Esophagus muscularis mucosa (tissue), 4 donors: ENCODE results near the gene ANGPTL4. TPM values are rescaled to one million over a fixed set of nuclear protein-coding genes. Genes with fewer than 3 reads are reported as not detected.

Experiments used
- DNase-seq: peaks from one replicate; pipeline ENCODE4 v3.0.0-alpha.2; 2017; ENCODE audit errors: extremely low spot score
- H3K27ac ChIP-seq, 4 donors: fragments of 200-600 bp; sonication (generic); replicated peaks in 1 of 4; 1 replicate in 3 of 4; 2 replicates in 1 of 4; pipeline ENCODE4 v1.5.1; 2016 to 2019; ENCODE audit warnings: mild to moderate bottlenecking in 1 of 4
- H3K27me3 ChIP-seq, 4 donors: fragments of 200-600 bp; sonication (generic); one replicate each; pipeline versions ENCODE4 v1.5.1 to v1.6.0; 2016 to 2019
- H3K36me3 ChIP-seq, 4 donors: fragments of 200-600 bp; sonication (generic); one replicate each; pipeline ENCODE4 v1.5.1; 2016 to 2019
- H3K4me1 ChIP-seq, 4 donors: fragments of 200-600 bp; sonication (generic); one replicate each; pipeline ENCODE4 v1.5.1; 2016 to 2019
- H3K4me3 ChIP-seq, 4 donors: fragments of 200-600 bp; sonication (generic); 1 replicate in 2 of 4; 2 replicates in 2 of 4; pipeline ENCODE4 v1.5.1; 2016 to 2019; ENCODE audit warnings: mild to moderate bottlenecking in 4 of 4, moderate library complexity in 1 of 4
- H3K9me3 ChIP-seq, 4 donors: fragments of 200-600 bp; sonication (generic); 1 replicate in 3 of 4; 2 replicates in 1 of 4; pipeline ENCODE4 v1.5.1; 2016 to 2019
- CTCF ChIP-seq, 3 experiments: fragments of 200-600 bp in 2 of 3; fragments of 450-650 bp in 1 of 3; sonication (generic) in 2 of 3; IDR thresholded peaks; one replicate each; pipeline ENCODE4 v1.5.1; 2017 to 2019; ENCODE audit warnings: antibody characterized with exemption in 3 of 3, mild to moderate bottlenecking in 2 of 3, moderate library complexity in 1 of 3
- EP300 ChIP-seq: sonication (generic); formaldehyde crosslinking; IDR thresholded peaks from one replicate; pipeline ENCODE4 v1.6.1; 2017; ENCODE audit warnings: antibody characterized with exemption
- POLR2A ChIP-seq: fragments of 450-650 bp; IDR thresholded peaks from one replicate; pipeline ENCODE4 v1.6.1; 2017; ENCODE audit warnings: antibody characterized with exemption, moderate library complexity, mild to moderate bottlenecking, low read depth
- POLR2AphosphoS5 ChIP-seq, 2 donors: sonication (generic); formaldehyde crosslinking; IDR thresholded peaks; one replicate each; pipeline ENCODE4 v1.6.1; 2017; ENCODE audit warnings: antibody characterized with exemption in 2 of 2
- WGBS: methylation state at CpG from one replicate; pipeline ENCODE4 v1.1.5; 2018; 5-methylcytosine and 5-hydroxymethylcytosine counted together
- intact Hi-C: fragments of 100-400 bp; cut with DNase I; formaldehyde crosslinking; loops from one replicate; pipeline ENCODE4 v1.15.1; 2023
- total RNA-seq, 4 donors: library from RNA; depleted of rRNA; stranded (reverse); fragments of >200 nt; gene quantifications; one replicate each; pipeline versions ENCODE4 v1.1.0 to v1.2.1, GENCODE V29; 2016

Gene ANGPTL4
- total RNA-seq, 4 donors from 2014 or later = 3.7 to 37.9 (median 22.6) TPM

DNA sequence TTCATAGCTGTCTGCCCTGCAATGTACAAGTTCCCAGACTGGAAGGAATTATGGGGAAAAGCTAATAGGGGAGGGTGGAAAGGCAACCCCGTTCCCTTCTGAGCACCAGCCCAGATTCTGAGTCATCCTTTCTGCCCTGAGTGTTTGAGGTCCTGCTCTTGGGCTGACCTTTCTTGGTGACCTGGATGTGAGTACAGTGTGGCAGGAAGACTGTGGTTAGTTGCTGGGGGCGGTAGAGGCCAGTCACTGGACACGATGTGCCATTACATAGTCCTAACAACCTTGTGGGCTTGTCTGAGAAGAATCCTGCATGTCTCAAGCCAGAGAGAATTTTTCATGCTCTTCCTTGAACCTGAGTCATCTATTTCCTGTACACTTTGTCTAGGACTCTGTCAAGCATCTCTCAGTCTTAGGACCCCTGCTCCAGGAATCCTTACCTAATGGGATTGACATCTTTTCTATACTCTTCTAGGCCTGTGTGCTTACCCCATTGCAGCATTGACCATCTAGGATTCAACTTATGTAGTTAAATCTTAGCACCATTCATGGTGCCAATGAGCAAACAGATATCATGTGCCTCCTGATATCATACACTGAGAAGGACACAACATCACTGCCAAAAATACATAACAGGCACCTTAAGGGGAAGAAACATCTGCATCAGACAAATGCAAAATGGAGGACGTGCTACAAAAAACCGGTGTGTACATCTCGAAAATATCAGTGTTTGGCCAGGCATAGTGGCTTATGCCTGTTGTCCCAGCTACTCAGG lies 8.1 kb upstream of the ANGPTL4 start:
- intact Hi-C loops = loop anchor here (2.0 kb wide), 1 partner anchor 151 kb away; no protein-coding TSS in a partner anchor

DNA sequence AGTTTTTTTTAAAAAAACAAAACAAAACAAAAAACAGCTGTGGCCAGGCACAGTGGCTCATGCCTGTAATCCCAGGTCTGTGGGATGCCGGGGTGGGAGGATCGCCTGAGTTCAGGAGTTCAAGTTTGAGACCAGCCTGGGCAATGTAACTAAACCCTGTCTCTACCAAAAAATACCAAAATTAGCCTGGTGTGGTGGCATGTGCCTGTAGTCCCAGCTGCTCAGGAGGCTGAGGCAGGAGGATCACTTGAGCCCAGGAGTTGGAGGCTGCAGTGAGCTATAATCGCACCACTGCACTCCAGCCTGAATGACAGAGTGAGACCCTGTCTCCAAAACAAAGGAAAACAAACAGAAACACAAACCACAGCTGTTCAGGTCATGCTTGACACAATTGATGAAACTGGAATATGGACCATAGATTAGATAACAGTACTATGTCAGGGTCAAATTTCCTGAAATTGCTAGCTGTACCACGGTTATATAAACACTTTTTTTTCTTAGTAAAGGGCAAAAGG lies 6.9 kb upstream of the ANGPTL4 start:
- TF ChIP-seq CTCF (IDR thresholded peaks at IDR 0.05) (no peak), EP300 (no peak), POLR2A (no peak), POLR2AphosphoS5 (IDR thresholded peaks at IDR 0.05) (no peak)
- Histone ChIP-seq H3K36me3 (no peaks in the 10 kb centered on the region), H3K27ac (no peak overlapping the region), H3K9me3 (no peaks in the 10 kb centered on the region), H3K4me3 (no peak overlapping the region), H3K4me1 (peaks cover 35 to 51% (median 39%) of the 10 kb centered on the region in 4 donors), H3K27me3 (peaks cover 0 to 12% (median 0%) of the 10 kb centered on the region in 4 donors)
- 69% methylated on average over 4 of the region's 4 CpGs for WGBS
- DNase-seq = no peak
- intact Hi-C loops = no loop called here

More for the DNA sequence above, 8.1 kb upstream of the ANGPTL4 start:
- Histone ChIP-seq H3K36me3 (no peaks in the 10 kb centered on the region), H3K4me3 (no peak overlapping the region), H3K27ac (peak overlapping the region in 2 of 4 donors; percentile 13 to 35), H3K27me3 (peaks cover 0 to 24% (median 0%) of the 10 kb centered on the region in 4 donors), H3K4me1 (peaks cover 23 to 39% (median 29%) of the 10 kb centered on the region in 4 donors), H3K9me3 (no peaks in the 10 kb centered on the region)
- no peak for DNase-seq
- no peak for TF ChIP-seq CTCF (IDR thresholded peaks at IDR 0.05)
- TF ChIP-seq POLR2A = no peak
- peak; percentile 58 to 67 for TF ChIP-seq POLR2AphosphoS5 (IDR thresholded peaks at IDR 0.05)
- WGBS = 61% methylated on average over 6 of the region's 6 CpGs

GRCh38 chr19:8358948-8359347 lies 5.0 kb upstream of the ANGPTL4 start:
- no peak for DNase-seq
- Histone ChIP-seq H3K9me3 (no peaks in the 10 kb centered on the region), H3K27me3 (no peaks in the 10 kb centered on the region), H3K4me3 (no peak overlapping the region), H3K27ac (no peak overlapping the region), H3K36me3 (no peaks in the 10 kb centered on the region), H3K4me1 (peaks cover 39 to 51% (median 42%) of the 10 kb centered on the region in 4 donors)
- intact Hi-C loops = no loop called here
- no peak for TF ChIP-seq EP300
- TF ChIP-seq POLR2AphosphoS5 (IDR thresholded peaks at IDR 0.05) = no peak
- TF ChIP-seq CTCF (IDR thresholded peaks at IDR 0.05) = no peak
- TF ChIP-seq POLR2A = no peak
- WGBS = 90% methylated on average over 6 of the region's 6 CpGs

DNA sequence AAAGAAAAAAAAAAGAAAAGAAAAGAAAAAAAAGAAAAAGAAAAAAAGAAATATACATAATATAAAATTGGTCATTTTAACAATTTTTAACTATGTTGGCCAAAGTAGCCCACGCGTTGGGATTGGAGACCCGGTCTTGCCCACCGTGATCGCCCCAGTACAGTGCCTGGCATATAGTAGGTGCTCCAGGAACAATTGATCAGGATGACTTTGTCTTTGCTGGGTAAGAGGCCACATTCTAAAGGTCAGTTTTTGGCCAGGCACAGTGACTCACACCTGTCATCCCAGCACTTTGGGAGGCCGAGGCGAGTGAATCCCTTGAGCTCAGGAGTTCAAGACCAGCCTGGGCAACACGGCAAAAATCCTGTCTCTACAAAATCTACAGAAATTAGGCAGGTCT lies 3.8 kb upstream of the ANGPTL4 start:
- H3K27me3 ChIP-seq = peaks cover 0 to 12% (median 0%) of the 10 kb centered on the region in 4 donors
- intact Hi-C loops = no loop called here
- no peak overlapping the region for H3K4me3 ChIP-seq
- 90% methylated on average over 8 of the region's 8 CpGs for WGBS
- no peak for DNase-seq
- peaks cover 0 to under 1% (median 0%) of the 10 kb centered on the region in 4 donors for H3K36me3 ChIP-seq
- H3K4me1 ChIP-seq = peaks cover 39 to 52% (median 45%) of the 10 kb centered on the region in 4 donors
- no peak for TF ChIP-seq POLR2AphosphoS5 (IDR thresholded peaks at IDR 0.05)
- H3K9me3 ChIP-seq = no peaks in the 10 kb centered on the region
- no peak overlapping the region for H3K27ac ChIP-seq
